NT2/D1 (cell line): Measurements from ENCODE around the gene YRDC.

ENCODE experiments used
- DNase-seq: peaks from one replicate; pipeline ENCODE4 v3.0.0-alpha.2; 2011; ENCODE audit warnings: low read depth, low spot score
- H3K27me3 ChIP-seq: 2 replicates; pipeline ENCODE4 v1.6.0; 2011; ENCODE audit warnings: mild to moderate bottlenecking; ENCODE audit not compliant: insufficient read length, insufficient read depth
- H3K36me3 ChIP-seq: 2 replicates; pipeline ENCODE4 v1.6.1; 2011; ENCODE audit warnings: mild to moderate bottlenecking, low read length, mixed read lengths; ENCODE audit not compliant: insufficient read depth, insufficient read length
- H3K4me1 ChIP-seq: 2 replicates; pipeline ENCODE4 v1.5.1; 2011; ENCODE audit not compliant: insufficient read depth, insufficient read length
- H3K4me3 ChIP-seq: 2 replicates; pipeline ENCODE4 v1.5.1; 2011; ENCODE audit warnings: low read depth; ENCODE audit not compliant: insufficient read length
- H3K9ac ChIP-seq: 2 replicates; pipeline ENCODE4 v1.6.0; 2011; ENCODE audit warnings: low read depth; ENCODE audit not compliant: insufficient read length
- H3K9me3 ChIP-seq: 2 replicates; pipeline ENCODE4 v1.5.1; 2011; ENCODE audit warnings: mild to moderate bottlenecking, low read length; ENCODE audit not compliant: insufficient read depth
- SUZ12 ChIP-seq: IDR thresholded peaks from 2 replicates; pipeline ENCODE4 v1.6.1; 2011; ENCODE audit not compliant: insufficient read length, insufficient read depth; ENCODE audit errors: extremely low read depth
- YY1 ChIP-seq: IDR thresholded peaks from 2 replicates; pipeline ENCODE4 v1.6.1; 2011; ENCODE audit not compliant: insufficient read length, insufficient read depth
- ZNF274 ChIP-seq: IDR thresholded peaks from 2 replicates; pipeline ENCODE4 v1.6.1; 2011; ENCODE audit warnings: mild to moderate bottlenecking, low read depth, low read length

YRDC gene

GRCh38 chr1:37807555-37808368 is at the start of gene YRDC, which contains the start of gene C1orf122:
YRDC (minus strand) TSS chr1:37808208; CDS start chr1:37808180, 28 bp downstream.
C1orf122 (plus strand) TSS chr1:37807790; CDS start chr1:37808405, 615 bp downstream.
- Histone ChIP-seq H3K4me1 (peaks cover 11% of the 10 kb centered on the region), H3K36me3 (peaks cover 78% of the 10 kb centered on the region), H3K27me3 (no peaks in the 10 kb centered on the region), H3K4me3 (peak within 1 kb of the TSS; percentile 97), H3K9ac (peak within 1 kb of the TSS; percentile 99), H3K9me3 (no peaks in the 10 kb centered on the region)
- peak; percentile 97 for DNase-seq
- no peak for TF ChIP-seq YY1
- no peak for TF ChIP-seq SUZ12
- no peak for TF ChIP-seq ZNF274

GRCh38 chr1:37854406-37854805 is 46.4 kb upstream of the YRDC start:
- H3K4me1 ChIP-seq, result peaks cover 4% of the 10 kb centered on the region
- no peaks in the 10 kb centered on the region for H3K27me3 ChIP-seq
- H3K9me3 ChIP-seq, result no peaks in the 10 kb centered on the region
- DNase-seq, result no peak
- TF ChIP-seq SUZ12, result no peak
- no peak for TF ChIP-seq ZNF274
- TF ChIP-seq YY1, result no peak
- H3K9ac ChIP-seq, result no peak overlapping the region
- peaks cover 45% of the 10 kb centered on the region for H3K36me3 ChIP-seq
- no peak overlapping the region for H3K4me3 ChIP-seq

GRCh38 chr1:37853157-37853556 is 45.1 kb upstream of the YRDC start:
- no peak overlapping the region for H3K9ac ChIP-seq
- H3K9me3 ChIP-seq, result no peaks in the 10 kb centered on the region
- no peaks in the 10 kb centered on the region for H3K4me1 ChIP-seq
- H3K27me3 ChIP-seq, result no peaks in the 10 kb centered on the region
- TF ChIP-seq YY1, result no peak
- no peak for TF ChIP-seq SUZ12
- no peak for TF ChIP-seq ZNF274
- peaks cover 50% of the 10 kb centered on the region for H3K36me3 ChIP-seq
- H3K4me3 ChIP-seq, result no peak overlapping the region
- no peak for DNase-seq

GRCh38 chr1:37851782-37852210 is 43.8 kb upstream of the YRDC start:
- no peak for DNase-seq
- no peaks in the 10 kb centered on the region for H3K9me3 ChIP-seq
- no peak overlapping the region for H3K4me3 ChIP-seq
- H3K27me3 ChIP-seq, result no peaks in the 10 kb centered on the region
- H3K4me1 ChIP-seq, result no peaks in the 10 kb centered on the region
- no peak for TF ChIP-seq ZNF274
- no peak overlapping the region for H3K9ac ChIP-seq
- H3K36me3 ChIP-seq, result peaks cover 51% of the 10 kb centered on the region

- H3K9me3 ChIP-seq, result no peaks in the 10 kb centered on the region
- no peak for TF ChIP-seq YY1
- TF ChIP-seq SUZ12, result no peak
- no peak for TF ChIP-seq ZNF274
- peaks cover 53% of the 10 kb centered on the region for H3K36me3 ChIP-seq
- H3K9ac ChIP-seq, result no peak overlapping the region
- no peak for DNase-seq
- no peaks in the 10 kb centered on the region for H3K4me1 ChIP-seq
- H3K27me3 ChIP-seq, result no peaks in the 10 kb centered on the region
- H3K4me3 ChIP-seq, result no peak overlapping the region
Measured at GRCh38 chr1:37851262-37851661, 43.3 kb upstream of the YRDC start.

GRCh38 chr1:37850352-37850955 is 42.4 kb upstream of the YRDC start:
- TF ChIP-seq YY1 (no peak), SUZ12 (no peak), ZNF274 (no peak)

GRCh38 chr1:37849480-37849879 is 41.5 kb upstream of the YRDC start:
- Histone ChIP-seq H3K4me3 (no peak overlapping the region), H3K27me3 (no peaks in the 10 kb centered on the region), H3K36me3 (peaks cover 50% of the 10 kb centered on the region), H3K9me3 (no peaks in the 10 kb centered on the region), H3K4me1 (no peaks in the 10 kb centered on the region), H3K9ac (no peak overlapping the region)
- no peak for DNase-seq
- TF ChIP-seq ZNF274 (no peak), SUZ12 (no peak), YY1 (no peak)

More at GRCh38 chr1:37850352-37850955, 42.4 kb upstream of the YRDC start:
- Histone ChIP-seq H3K9ac (no peak overlapping the region), H3K4me1 (no peaks in the 10 kb centered on the region), H3K36me3 (peaks cover 56% of the 10 kb centered on the region), H3K9me3 (no peaks in the 10 kb centered on the region), H3K4me3 (no peak overlapping the region), H3K27me3 (no peaks in the 10 kb centered on the region)
- DNase-seq, result no peak
